ENCODE measurements around the gene ATAD3A.

- TF ChIP-seq, protein P1, sequence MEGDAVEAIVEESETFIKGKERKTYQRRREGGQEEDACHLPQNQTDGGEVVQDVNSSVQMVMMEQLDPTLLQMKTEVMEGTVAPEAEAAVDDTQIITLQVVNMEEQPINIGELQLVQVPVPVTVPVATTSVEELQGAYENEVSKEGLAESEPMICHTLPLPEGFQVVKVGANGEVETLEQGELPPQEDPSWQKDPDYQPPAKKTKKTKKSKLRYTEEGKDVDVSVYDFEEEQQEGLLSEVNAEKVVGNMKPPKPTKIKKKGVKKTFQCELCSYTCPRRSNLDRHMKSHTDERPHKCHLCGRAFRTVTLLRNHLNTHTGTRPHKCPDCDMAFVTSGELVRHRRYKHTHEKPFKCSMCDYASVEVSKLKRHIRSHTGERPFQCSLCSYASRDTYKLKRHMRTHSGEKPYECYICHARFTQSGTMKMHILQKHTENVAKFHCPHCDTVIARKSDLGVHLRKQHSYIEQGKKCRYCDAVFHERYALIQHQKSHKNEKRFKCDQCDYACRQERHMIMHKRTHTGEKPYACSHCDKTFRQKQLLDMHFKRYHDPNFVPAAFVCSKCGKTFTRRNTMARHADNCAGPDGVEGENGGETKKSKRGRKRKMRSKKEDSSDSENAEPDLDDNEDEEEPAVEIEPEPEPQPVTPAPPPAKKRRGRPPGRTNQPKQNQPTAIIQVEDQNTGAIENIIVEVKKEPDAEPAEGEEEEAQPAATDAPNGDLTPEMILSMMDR (IDR thresholded peaks at IDR 0.05), result no peak
- no peak for TF ChIP-seq POLR2AphosphoS5 (IDR thresholded peaks at IDR 0.05)
Observed at GRCh38 chr1:1462318-1462966, 49.5 kb upstream of the ATAD3A start.
